ENCODE data around the gene CCDC157.

GRCh38 chr22:30308518-30309230, 48.1 kb upstream of the CCDC157 start:
- TF ChIP-seq CTCF (IDR thresholded peaks at IDR 0.05; ENCODE audit: insufficient read depth, low read length) (no peak), SPI1 (IDR thresholded peaks at IDR 0.05; ENCODE audit: borderline replicate concordance, low read depth) (no peak), POLR2AphosphoS5 (IDR thresholded peaks at IDR 0.05; ENCODE audit: low read depth) (no peak)
